Stimulated activated CD8-positive, alpha-beta memory T cell treated with anti-CD3 and anti-CD28 coated beads, Interleukin-7, amount 100 ng/mL, for 4 hours (primary cell): ENCODE results near the gene TTLL10.

Source experiments
- DNase-seq, 2 donors: peaks; one replicate each; pipeline ENCODE4 v3.0.0-alpha.2; 2020; ENCODE audit warnings: low read depth in 2 of 2

TTLL10 gene

GRCh38 chr1:1157914-1158710 lies 15.6 kb upstream of the TTLL10 start:
- DNase-seq = no peak

- DNase-seq = no peak
These were observed 13.3 kb upstream of the TTLL10 start for GRCh38 chr1:1160281-1160930.

- no peak for DNase-seq
These were observed 12.5 kb upstream of the TTLL10 start for GRCh38 chr1:1161078-1161682.

GRCh38 chr1:1161683-1162079 lies 12.0 kb upstream of the TTLL10 start:
- DNase-seq = no peak

GRCh38 chr1:1162597-1163537 lies 10.8 kb upstream of the TTLL10 start:
- no peak for DNase-seq

- DNase-seq = no peak
These were observed 10.1 kb upstream of the TTLL10 start for GRCh38 chr1:1163538-1164070.

- DNase-seq = no peak
These were observed 9.3 kb upstream of the TTLL10 start for GRCh38 chr1:1164361-1164700.

GRCh38 chr1:1164701-1165451 lies 8.8 kb upstream of the TTLL10 start:
- no peak for DNase-seq

GRCh38 chr1:1165485-1165884 lies 8.2 kb upstream of the TTLL10 start:
- DNase-seq = no peak

GRCh38 chr1:1165900-1166421 lies 7.7 kb upstream of the TTLL10 start:
- no peak for DNase-seq

GRCh38 chr1:1166642-1167397 lies 6.9 kb upstream of the TTLL10 start:
- DNase-seq = no peak

- DNase-seq = no peak
These were observed 6.3 kb upstream of the TTLL10 start for GRCh38 chr1:1167398-1167821.

- DNase-seq = no peak
These were observed 5.7 kb upstream of the TTLL10 start for GRCh38 chr1:1167841-1168450.

GRCh38 chr1:1168451-1169411 lies 4.9 kb upstream of the TTLL10 start:
- no peak for DNase-seq

GRCh38 chr1:1169429-1170214 lies 4.1 kb upstream of the TTLL10 start:
- no peak for DNase-seq

- DNase-seq = no peak
These were observed 3.2 kb upstream of the TTLL10 start for GRCh38 chr1:1170215-1171091.

GRCh38 chr1:1171161-1171545 lies 2.5 kb upstream of the TTLL10 start:
- DNase-seq = no peak
